H1 (cell line): Measurements from ENCODE around the gene MCEMP1. TPM values are rescaled to one million over a fixed set of nuclear protein-coding genes. Genes with fewer than 3 reads are reported as not detected.

Experiments used
- CTCF ChIA-PET: fragments of 300-600 bp; sonication (Branson Sonifier 250); formaldehyde crosslinking; loops from one replicate; lab custom pipeline; 2021; ENCODE audit not compliant: partially characterized antibody; lab: Charles Lee
- POLR2A ChIA-PET: fragments of 300-600 bp; sonication (Branson Sonifier 250); formaldehyde crosslinking; loops from one replicate; lab custom pipeline; 2021; ENCODE audit warnings: inconsistent platforms; ENCODE audit not compliant: partially characterized antibody; lab: Charles Lee
- DNase-seq, 2 experiments: peaks; one replicate each; pipeline versions ENCODE4 v3.0.0 to v3.0.0-alpha.2; 2010 to 2022; ENCODE audit warnings: low spot score in 2 of 2, low read depth in 1 of 2, mixed read lengths in 1 of 2
- FAIRE-seq: peaks from 2 replicates; lab custom pipeline; 2011; peaks lifted over from hg19 to GRCh38; lab: Jason Lieb, UNC
- H2AFZ ChIP-seq: 2 replicates; pipeline ENCODE4 v1.8.1; 2012; ENCODE audit warnings: low read length, inconsistent platforms
- H2AK5ac ChIP-seq: 2 replicates; pipeline ENCODE4 v1.6.1; 2013; ENCODE audit warnings: low read depth, low read length
- H2BK120ac ChIP-seq: replicated peaks from 2 replicates; pipeline ENCODE3; 2013; ENCODE audit warnings: low read depth, low read length, inconsistent platforms
- H2BK12ac ChIP-seq: 2 replicates; pipeline ENCODE4 v1.6.1; 2013; ENCODE audit warnings: low read depth, low read length
- H2BK15ac ChIP-seq: 2 replicates; pipeline ENCODE4 v1.6.1; 2013; ENCODE audit warnings: low read length
- H2BK20ac ChIP-seq: 2 replicates; pipeline ENCODE4 v1.6.1; 2013; ENCODE audit warnings: low read length
- H2BK5ac ChIP-seq: 2 replicates; pipeline ENCODE4 v1.6.1; 2013; ENCODE audit warnings: low read depth, low read length
- H3K14ac ChIP-seq: 2 replicates; pipeline ENCODE4 v1.6.1; 2013; ENCODE audit warnings: inconsistent platforms; ENCODE audit not compliant: insufficient read length
- H3K18ac ChIP-seq: 2 replicates; pipeline ENCODE4 v1.6.1; 2013; ENCODE audit warnings: low read length; ENCODE audit errors: extremely low read depth
- H3K23ac ChIP-seq: 2 replicates; pipeline ENCODE4 v1.6.1; 2013; ENCODE audit warnings: inconsistent platforms; ENCODE audit not compliant: insufficient read length
- H3K23me2 ChIP-seq: 2 replicates; pipeline ENCODE4 v1.6.1; 2013; ENCODE audit warnings: low read depth, low read length
- H3K27ac ChIP-seq: 2 replicates; pipeline ENCODE4 v1.6.1; 2011; ENCODE audit warnings: low read depth, low read length, inconsistent platforms
- H3K27me3 ChIP-seq, 4 experiments: replicated peaks in 1 of 4; 1 replicate in 1 of 4; 2 replicates in 3 of 4; pipeline versions ENCODE4 v1.6.1 to v1.8.1; 2011 to 2013; ENCODE audit warnings: low read length in 3 of 4, mild to moderate bottlenecking in 3 of 4, inconsistent platforms in 2 of 4, mixed read lengths in 2 of 4, moderate library complexity in 1 of 4; ENCODE audit not compliant: control insufficient read depth in 3 of 4, insufficient read depth in 3 of 4; ENCODE audit errors: extremely low read depth in 1 of 4
- H3K36me3 ChIP-seq, 4 experiments: 2 replicates each; pipeline versions ENCODE4 v1.6.1 to v1.8.1; 2011 to 2013; ENCODE audit warnings: mild to moderate bottlenecking in 4 of 4, low read length in 3 of 4, moderate library complexity in 2 of 4, control low read depth in 1 of 4, inconsistent platforms in 1 of 4; ENCODE audit not compliant: insufficient read depth in 4 of 4, control insufficient read depth in 2 of 4
- H3K4ac ChIP-seq: replicated peaks from 2 replicates; pipeline ENCODE3; 2013; ENCODE audit warnings: low read length, low read depth, mixed read lengths, inconsistent platforms; ENCODE audit not compliant: insufficient read length
- H3K4me1 ChIP-seq, 4 experiments: replicated peaks in 1 of 4; 1 replicate in 1 of 4; 2 replicates in 3 of 4; pipeline versions ENCODE4 v1.6.1 to v1.8.1; 2011 to 2013; ENCODE audit warnings: low read length in 3 of 4, inconsistent platforms in 2 of 4, mixed read lengths in 1 of 4; ENCODE audit not compliant: insufficient read depth in 4 of 4, control insufficient read depth in 3 of 4
- H3K4me2 ChIP-seq, 2 experiments: 2 replicates each; pipeline versions ENCODE4 v1.6.1 to v1.8.1; 2011 to 2013; ENCODE audit warnings: low read depth in 2 of 2, low read length in 2 of 2, control low read depth in 1 of 2, inconsistent platforms in 1 of 2, mild to moderate bottlenecking in 1 of 2; ENCODE audit not compliant: insufficient read depth in 1 of 2
- H3K4me3 ChIP-seq, 4 experiments: fragments of 200-600, 300-600 bp in 1 of 4; sonication (generic), shearing (Covaris generic), sonication (Bioruptor Twin) in 1 of 4; 2 replicates each; pipeline versions ENCODE4 v1.5.1 to v1.8.1; 2011 to 2016; ENCODE audit warnings: low read length in 4 of 4, low read depth in 3 of 4, control low read depth in 2 of 4, inconsistent platforms in 2 of 4, mild to moderate bottlenecking in 2 of 4, mixed read lengths in 1 of 4, moderate library complexity in 1 of 4; ENCODE audit not compliant: insufficient read depth in 2 of 4; ENCODE audit errors: extremely low read depth in 1 of 4
- H3K56ac ChIP-seq: replicated peaks from 2 replicates; pipeline ENCODE3; 2013; ENCODE audit warnings: low read depth, mild to moderate bottlenecking, mixed read lengths, low read length, inconsistent platforms; ENCODE audit not compliant: insufficient read length
- H3K79me1 ChIP-seq: 2 replicates; pipeline ENCODE4 v1.6.1; 2013; ENCODE audit warnings: low read depth, low read length, control low read depth
- H3K79me2 ChIP-seq, 2 experiments: 2 replicates each; pipeline versions ENCODE4 v1.6.1 to v1.8.1; 2012 to 2013; ENCODE audit warnings: low read length in 2 of 2, mild to moderate bottlenecking in 2 of 2, inconsistent platforms in 1 of 2; ENCODE audit not compliant: insufficient read depth in 2 of 2, control insufficient read depth in 1 of 2
- H3K9ac ChIP-seq, 4 experiments: replicated peaks in 1 of 4; 1 replicate in 1 of 4; 2 replicates in 3 of 4; pipeline versions ENCODE4 v1.6.1 to v1.8.1; 2011 to 2013; ENCODE audit warnings: low read depth in 3 of 4, low read length in 3 of 4, control low read depth in 2 of 4, mild to moderate bottlenecking in 2 of 4, moderate library complexity in 2 of 4, inconsistent platforms in 1 of 4; ENCODE audit errors: extremely low read depth in 1 of 4
- H3K9me3 ChIP-seq, 2 experiments: 2 replicates each; pipeline versions ENCODE4 v1.6.1 to v1.8.1; 2012 to 2013; ENCODE audit warnings: mild to moderate bottlenecking in 2 of 2, moderate library complexity in 2 of 2, control low read depth in 1 of 2, inconsistent platforms in 1 of 2, low read depth in 1 of 2, low read length in 1 of 2, mixed read lengths in 1 of 2; ENCODE audit not compliant: insufficient read depth in 2 of 2
- H4K20me1 ChIP-seq, 2 experiments: replicated peaks in 1 of 2; 2 replicates each; pipeline versions ENCODE3 to v1.8.1; 2011 to 2013; ENCODE audit warnings: inconsistent platforms in 2 of 2, low read length in 2 of 2, mild to moderate bottlenecking in 1 of 2; ENCODE audit not compliant: insufficient read depth in 2 of 2, control insufficient read depth in 1 of 2
- H4K5ac ChIP-seq: 2 replicates; pipeline ENCODE4 v1.6.1; 2013; ENCODE audit warnings: low read length, low read depth, mixed read lengths, inconsistent platforms; ENCODE audit not compliant: insufficient read length
- H4K8ac ChIP-seq: 2 replicates; pipeline ENCODE4 v1.8.0; 2013; ENCODE audit warnings: mild to moderate bottlenecking, moderate library complexity, low read length, inconsistent platforms; ENCODE audit not compliant: insufficient read depth; ENCODE audit errors: extremely low read depth
- H4K91ac ChIP-seq: replicated peaks from 2 replicates; pipeline ENCODE3; 2013; ENCODE audit warnings: low read length, mixed read lengths, inconsistent platforms; ENCODE audit not compliant: insufficient read length
- EP300 ChIP-seq, 2 experiments: IDR thresholded peaks; 1 replicate in 1 of 2; 2 replicates in 1 of 2; pipeline ENCODE4 v1.6.1; 2011 to 2012; ENCODE audit warnings: low read depth in 2 of 2, low read length in 2 of 2, mild to moderate bottlenecking in 2 of 2, borderline replicate concordance in 1 of 2, inconsistent platforms in 1 of 2, moderate library complexity in 1 of 2
- EZH2 ChIP-seq: fragments of 200-600 bp; sonication (generic); IDR thresholded peaks from 2 replicates; pipeline ENCODE4 v1.7.1; 2012; ENCODE audit warnings: low read depth, mild to moderate bottlenecking, moderate library complexity, low read length, inconsistent platforms; ENCODE audit not compliant: severe bottlenecking
- JUND ChIP-seq: IDR thresholded peaks from 2 replicates; pipeline ENCODE4 v1.6.1; 2011; ENCODE audit warnings: mild to moderate bottlenecking, improper control_type of control experiment, low read length
- MAFK ChIP-seq: IDR thresholded peaks from 2 replicates; pipeline ENCODE4 v1.6.1; 2012; ENCODE audit warnings: low read depth, mild to moderate bottlenecking, improper control_type of control experiment, low read length
- POLR2AphosphoS5 ChIP-seq: IDR thresholded peaks from 2 replicates; pipeline ENCODE4 v1.6.1; 2011; ENCODE audit warnings: low read depth, low read length
- SIRT6 ChIP-seq: IDR thresholded peaks from one replicate; pipeline ENCODE4 v1.7.1; 2012; ENCODE audit warnings: low read length, inconsistent platforms
- WGBS, 2 experiments: shearing (Covaris generic) in 1 of 2; methylation state at CpG; one replicate each; pipeline versions ENCODE4 v1.1.6 to v1.1.7; 2013 to 2015; ENCODE audit warnings: low lambda C conversion rate in 2 of 2, mixed read lengths in 2 of 2, inconsistent platforms in 1 of 2, low coverage in 1 of 2, missing lambda C conversion rate in 1 of 2; ENCODE audit not compliant: insufficient replicate concordance in 2 of 2, insufficient coverage in 1 of 2, insufficient read length in 1 of 2; ENCODE audit errors: extremely low coverage in 1 of 2, missing lambda C conversion rate in 1 of 2; 5-methylcytosine and 5-hydroxymethylcytosine counted together
- polyA plus RNA-seq, 7 experiments: library from polyadenylated mRNA; depleted of rRNA in 3 of 7; stranded (reverse) in 5 of 7; unstranded in 2 of 7; fragments of >200 nt in 5 of 7; fragments of 200-250 nt in 2 of 7; gene quantifications; 1 replicate in 5 of 7; 2 replicates in 1 of 7; 4 replicates in 1 of 7; pipeline versions ENCODE4 v1.2.1 to v1.2.3, GENCODE V29; 2011 to 2013; ENCODE audit warnings: missing spikeins in 2 of 7, mixed read lengths in 2 of 7
- total RNA-seq: library from RNA; stranded (reverse); fragmentation: NEBNext Ultra II Directional; extraction: Animal tissue kit (Norgen Biotek cat#: 25700); gene quantifications from 2 replicates; pipeline ENCODE4 v1.2.1, GENCODE V29; 2021

MCEMP1 gene
- total and polyA plus RNA-seq, 2 of the 8 experiments (the other 6 are each of a cell fraction or from before 2014, with no cell fraction given) = not detected

DNA sequence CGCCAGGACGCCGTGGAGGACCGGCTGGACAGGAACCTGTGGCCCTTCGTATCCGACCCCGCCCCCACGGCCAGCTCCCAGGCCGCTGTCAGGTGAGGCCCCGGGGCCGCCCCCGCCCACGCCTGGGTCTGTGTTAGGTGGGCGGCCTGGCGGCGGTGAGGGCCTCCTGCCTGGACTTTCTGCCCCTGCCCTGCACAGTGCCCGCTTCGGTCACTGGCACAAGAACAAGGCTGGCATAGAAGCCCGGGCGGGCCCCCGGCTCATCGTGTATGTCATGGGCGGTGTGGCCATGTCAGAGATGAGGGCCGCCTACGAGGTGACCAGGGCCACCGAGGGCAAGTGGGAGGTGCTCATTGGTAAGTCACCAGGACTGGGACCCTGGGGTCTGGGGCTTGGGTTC lies 29.7 kb upstream of the MCEMP1 start:
- H3K14ac ChIP-seq = no peak overlapping the region
- H3K79me1 ChIP-seq = no peaks in the 10 kb centered on the region

More for the DNA sequence above, 29.7 kb upstream of the MCEMP1 start:
- Histone ChIP-seq H4K91ac (no peak overlapping the region), H3K56ac (no peak overlapping the region), H3K4me1 (peaks cover 0 to 5% (median 0%) of the 10 kb centered on the region in 4 experiments; a peak in 5 of 7 replicates), H2BK15ac (no peak overlapping the region), H3K23me2 (0 out of 2 replicates have a peak, but pooled peaks cover under 1% of the 10 kb centered on the region), H3K27ac (no peak overlapping the region), H3K9me3 (no peaks in the 10 kb centered on the region), H3K27me3 (peaks cover 0 to 8% (median 1%) of the 10 kb centered on the region in 4 experiments; a peak in 4 of 7 replicates), H3K18ac (no peak overlapping the region), H4K8ac (no peak overlapping the region), H3K9ac (no peak overlapping the region), H2AFZ (no peak overlapping the region), H3K4me3 (no peak overlapping the region), H2AK5ac (no peak overlapping the region), H2BK12ac (no peak overlapping the region), H4K5ac (no peak overlapping the region), H2BK5ac (no peak overlapping the region), H3K36me3 (peaks cover 0 to 3% (median 0%) of the 10 kb centered on the region in 4 experiments; a peak in 1 of 8 replicates), H2BK120ac (no peak overlapping the region), H2BK20ac (no peak overlapping the region), H4K20me1 (peaks cover 0 to 5% of the 10 kb centered on the region in 2 experiments), H3K4ac (no peak overlapping the region), H3K4me2 (no peak overlapping the region), H3K23ac (no peak overlapping the region), H3K79me2 (no peaks in the 10 kb centered on the region)
- POLR2A ChIA-PET = interaction anchor here (1.3 kb wide), 2 partner anchors 10 to 17 kb away, joined by 4 to 6 read pairs; partner anchors contain the start of genes PET100 and STXBP2
- TF ChIP-seq MAFK (no peak), JUND (no peak), POLR2AphosphoS5 (no peak), SIRT6 (no peak), EZH2 (no peak), EP300 (IDR thresholded peaks at IDR 0.05; ENCODE audit: borderline replicate concordance in 1 of 2, low read depth in 2 of 2, low read length in 2 of 2) (no peak)
- 93% methylated on average over 26 of the region's 26 CpGs; no CpG with 5 or more reads in 1 of the 2 experiments for WGBS, 2 experiments
- FAIRE-seq (no peak), DNase-seq (no peak)
- CTCF ChIA-PET = no interaction called here
